HEK293 (cell line): ENCODE data around the gene TAF8.

Source experiments
- CTCF ChIA-PET: fragments of 350-600 bp; formaldehyde crosslinking; extraction: SDS; loops from one replicate; lab custom pipeline; 2021; ENCODE audit warnings: antibody characterized with exemption; lab: Yijun Ruan, JAX
- POLR2A ChIA-PET: fragments of 300-600 bp; formaldehyde crosslinking; extraction: SDS; loops from one replicate; lab custom pipeline; 2020; ENCODE audit warnings: antibody characterized with exemption, inconsistent platforms; lab: Yijun Ruan, JAX
- H3K27ac ChIP-seq: fragments of 200-500 bp; sonication (Bioruptor generic); 2 replicates; pipeline ENCODE4 v1.5.1; 2014; ENCODE audit warnings: low read depth, low read length, control low read depth, inconsistent platforms; ENCODE audit errors: extremely low read depth
- H3K36me3 ChIP-seq, 2 experiments: fragments of 200-500 bp in 1 of 2; sonication (Bioruptor generic) in 1 of 2; 1 replicate in 1 of 2; 2 replicates in 1 of 2; pipeline ENCODE4 v1.5.1; 2014 to 2017; ENCODE audit warnings: inconsistent platforms in 2 of 2, low read length in 2 of 2; ENCODE audit not compliant: control insufficient read depth in 2 of 2, insufficient read depth in 1 of 2
- H3K4me1 ChIP-seq: fragments of 200-500 bp; sonication (Bioruptor generic); 2 replicates; pipeline ENCODE4 v1.5.1; 2014; ENCODE audit warnings: mild to moderate bottlenecking, low read length, inconsistent platforms; ENCODE audit not compliant: control insufficient read depth, insufficient read depth
- H3K4me3 ChIP-seq: 2 replicates; pipeline ENCODE4 v1.5.1; 2011; ENCODE audit warnings: low read depth, mild to moderate bottlenecking, control low read depth, low read length, moderate library complexity
- H3K9me3 ChIP-seq: fragments of 200-500 bp; sonication (Bioruptor generic); 2 replicates; pipeline ENCODE4 v1.5.1; 2014; ENCODE audit warnings: low read depth, low read length, inconsistent platforms; ENCODE audit not compliant: control insufficient read depth, insufficient read depth
- CTCF ChIP-seq: fragments of 450-650 bp; formaldehyde crosslinking; IDR thresholded peaks from 2 replicates; pipeline ENCODE4 v1.5.1; 2016; ENCODE audit warnings: missing biosample characterization, missing genetic modification characterization
- EGR2 ChIP-seq: fragments of 450-650 bp; formaldehyde crosslinking; IDR thresholded peaks from 2 replicates; pipeline ENCODE4 v1.5.1; 2016; ENCODE audit warnings: low read depth, missing biosample characterization, missing genetic modification characterization
- HIC1 ChIP-seq: fragments of 450-650 bp; formaldehyde crosslinking; IDR thresholded peaks from 2 replicates; pipeline ENCODE4 v1.5.1; 2016; ENCODE audit warnings: missing biosample characterization, missing genetic modification characterization
- HOXD13 ChIP-seq: sonication (generic); formaldehyde crosslinking; IDR thresholded peaks from 2 replicates; pipeline ENCODE4 v1.8.0; 2022; ENCODE audit warnings: missing genetic modification reagents, borderline replicate concordance
- KLF10 ChIP-seq: fragments of 450-650 bp; IDR thresholded peaks from 2 replicates; pipeline ENCODE4 v1.5.1; 2018; ENCODE audit warnings: missing biosample characterization, mild to moderate bottlenecking, missing genetic modification characterization
- SP7 ChIP-seq: fragments of 450-650 bp; formaldehyde crosslinking; IDR thresholded peaks from 2 replicates; pipeline ENCODE4 v1.5.1; 2016; ENCODE audit warnings: missing biosample characterization, missing genetic modification characterization
- TSHZ1 ChIP-seq: fragments of 450-650 bp; formaldehyde crosslinking; IDR thresholded peaks from 2 replicates; pipeline ENCODE4 v1.5.1; 2016; ENCODE audit warnings: missing biosample characterization, missing genetic modification characterization, borderline replicate concordance
- ZBTB10 ChIP-seq: fragments of 450-650 bp; formaldehyde crosslinking; IDR thresholded peaks from 2 replicates; pipeline ENCODE4 v1.5.1; 2016; ENCODE audit warnings: missing biosample characterization, missing genetic modification characterization
- ZBTB17 ChIP-seq: fragments of 450-650 bp; formaldehyde crosslinking; IDR thresholded peaks from 2 replicates; pipeline ENCODE4 v1.5.1; 2016; ENCODE audit warnings: missing biosample characterization, missing genetic modification characterization
- ZBTB8A ChIP-seq: fragments of 450-650 bp; formaldehyde crosslinking; IDR thresholded peaks from 2 replicates; pipeline ENCODE4 v1.5.1; 2016; ENCODE audit warnings: missing biosample characterization, missing genetic modification characterization
- ZFP69B ChIP-seq: fragments of 450-650 bp; formaldehyde crosslinking; IDR thresholded peaks from 2 replicates; pipeline ENCODE4 v1.5.1; 2016; ENCODE audit warnings: missing biosample characterization, missing genetic modification characterization
- ZNF10 ChIP-seq: fragments of 450-650 bp; formaldehyde crosslinking; IDR thresholded peaks from 2 replicates; pipeline ENCODE4 v1.5.1; 2017; ENCODE audit warnings: missing biosample characterization, missing genetic modification characterization
- ZNF239 ChIP-seq: fragments of 450-650 bp; formaldehyde crosslinking; IDR thresholded peaks from 2 replicates; pipeline ENCODE4 v1.5.1; 2016; ENCODE audit warnings: missing biosample characterization, missing genetic modification characterization
- ZNF366 ChIP-seq: fragments of 450-650 bp; formaldehyde crosslinking; conservative IDR thresholded peaks from 2 replicates; pipeline ENCODE4 v1.5.1; 2016; ENCODE audit warnings: missing biosample characterization, missing genetic modification characterization
- ZNF391 ChIP-seq: fragments of 450-650 bp; formaldehyde crosslinking; IDR thresholded peaks from 2 replicates; pipeline ENCODE4 v1.5.1; 2016; ENCODE audit warnings: low read depth, missing biosample characterization, missing genetic modification characterization, borderline replicate concordance
- ZNF544 ChIP-seq: fragments of 450-650 bp; formaldehyde crosslinking; IDR thresholded peaks from 2 replicates; pipeline ENCODE4 v1.5.0; 2017; ENCODE audit warnings: missing biosample characterization, missing genetic modification characterization
- ZNF580 ChIP-seq: fragments of 450-650 bp; formaldehyde crosslinking; IDR thresholded peaks from 2 replicates; pipeline ENCODE4 v1.5.1; 2016; ENCODE audit warnings: missing biosample characterization, missing genetic modification characterization
- ZNF654 ChIP-seq: fragments of 450-650 bp; formaldehyde crosslinking; IDR thresholded peaks from 2 replicates; pipeline ENCODE4 v1.5.1; 2016; ENCODE audit warnings: low read depth, missing biosample characterization, missing genetic modification characterization
- ZNF660 ChIP-seq: fragments of 450-650 bp; IDR thresholded peaks from 2 replicates; pipeline ENCODE4 v1.5.1; 2018; ENCODE audit warnings: missing biosample characterization, mild to moderate bottlenecking, missing genetic modification characterization
- ZNF707 ChIP-seq: fragments of 450-650 bp; formaldehyde crosslinking; IDR thresholded peaks from 2 replicates; pipeline ENCODE4 v1.5.1; 2016; ENCODE audit warnings: missing biosample characterization, missing genetic modification characterization
- ZNF76 ChIP-seq: fragments of 450-650 bp; formaldehyde crosslinking; IDR thresholded peaks from 2 replicates; pipeline ENCODE4; 2016; ENCODE audit warnings: low read depth, missing biosample characterization, missing genetic modification characterization, borderline replicate concordance
- ZNF843 ChIP-seq: fragments of 450-650 bp; formaldehyde crosslinking; IDR thresholded peaks from 2 replicates; pipeline ENCODE4 v1.5.1; 2016; ENCODE audit warnings: missing biosample characterization, missing genetic modification characterization
- TF ChIP-seq, protein P1 (sequence below): fragments of 450-650 bp; formaldehyde crosslinking; IDR thresholded peaks from 2 replicates; pipeline ENCODE4 v1.5.1; 2016; ENCODE audit warnings: missing biosample characterization, missing genetic modification characterization
- TF ChIP-seq, protein P2 (sequence below): fragments of 450-650 bp; formaldehyde crosslinking; IDR thresholded peaks from 2 replicates; pipeline ENCODE4 v1.5.1; 2016; ENCODE audit warnings: missing biosample characterization, missing genetic modification characterization

Gene TAF8

DNA sequence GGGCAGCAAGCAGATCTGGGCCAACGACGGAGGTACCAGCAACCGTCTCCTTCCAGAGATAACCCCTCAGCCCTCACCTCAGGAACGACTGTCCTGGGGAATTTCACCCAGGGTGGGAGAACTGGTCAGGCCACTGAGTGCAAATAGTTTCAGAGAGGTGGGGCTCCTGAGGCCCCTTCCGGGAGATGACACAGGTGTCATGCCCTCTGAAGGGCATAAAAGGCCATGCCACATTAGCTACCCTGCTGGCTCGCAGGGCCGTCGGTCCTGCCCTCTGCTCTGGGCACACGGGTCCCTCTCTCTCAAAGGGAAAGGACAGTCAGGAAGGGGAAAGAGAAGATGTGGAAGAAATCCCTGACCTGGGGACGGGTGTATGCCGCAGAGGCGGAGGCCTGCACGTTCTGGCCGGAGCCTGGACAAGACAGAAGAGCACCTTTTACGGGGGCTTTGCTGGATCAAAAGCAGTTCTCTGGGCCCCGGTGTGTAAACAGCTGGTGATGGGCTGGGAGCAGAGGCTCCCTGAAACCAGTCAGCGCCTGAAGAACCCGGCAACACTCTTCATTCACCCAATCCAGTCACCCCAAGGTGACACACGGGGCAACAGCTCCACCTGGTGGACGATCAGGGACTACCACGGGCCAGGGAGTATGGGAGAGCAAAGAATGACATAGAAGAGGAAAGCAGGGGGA, 6.4 kb upstream of the TAF8 start:
- no peaks in the 10 kb centered on the region for H3K36me3 ChIP-seq
- no peak overlapping the region for H3K4me3 ChIP-seq
- ChIA-PET CTCF (interaction anchor here (0.6 to 10.0 kb wide), 80 partner anchors 9 to 829 kb away, joined by 3 to 192 read pairs (median 4); partner anchors contain the start of genes BYSL, CCND3, FRS3 and MED20), POLR2A (interaction anchor here (1.1 to 2.6 kb wide), 3 partner anchors 16 to 257 kb away, joined by 4 to 9 read pairs (median 5); partner anchors contain the start of genes BYSL and MED20)
- H3K9me3 ChIP-seq: no peaks in the 10 kb centered on the region
- peaks cover 18% of the 10 kb centered on the region for H3K4me1 ChIP-seq
- no peak overlapping the region for H3K27ac ChIP-seq
- TF ChIP-seq HOXD13 (CRISPR knock-in tag): no peak
- peak; percentile 93 for TF ChIP-seq CTCF (tag by site-specific recombination)
- no peak for TF ChIP-seq EGR2 (tag by site-specific recombination)
- no peak for TF ChIP-seq KLF10 (tag by site-specific recombination)
- TF ChIP-seq ZNF843 (tag by site-specific recombination): no peak
- TF ChIP-seq ZBTB10 (tag by site-specific recombination): peak; percentile 51; the same call in 1 of the 2 replicates
- TF ChIP-seq HIC1 (tag by site-specific recombination): no peak
- TF ChIP-seq, protein P1, sequence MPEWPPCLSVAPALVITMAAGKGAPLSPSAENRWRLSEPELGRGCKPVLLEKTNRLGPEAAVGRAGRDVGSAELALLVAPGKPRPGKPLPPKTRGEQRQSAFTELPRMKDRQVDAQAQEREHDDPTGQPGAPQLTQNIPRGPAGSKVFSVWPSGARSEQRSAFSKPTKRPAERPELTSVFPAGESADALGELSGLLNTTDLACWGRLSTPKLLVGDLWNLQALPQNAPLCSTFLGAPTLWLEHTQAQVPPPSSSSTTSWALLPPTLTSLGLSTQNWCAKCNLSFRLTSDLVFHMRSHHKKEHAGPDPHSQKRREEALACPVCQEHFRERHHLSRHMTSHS (tag by site-specific recombination): no peak
- no peak for TF ChIP-seq ZNF544
- TF ChIP-seq ZNF391 (tag by site-specific recombination): peak; percentile 32; the same call in 1 of the 2 replicates
- TF ChIP-seq ZNF10 (tag by site-specific recombination): 0 out of 2 replicates have a peak, but pooled peaks have one; percentile 13
- TF ChIP-seq ZFP69B (tag by site-specific recombination): no peak
- no peak for TF ChIP-seq ZNF707 (tag by site-specific recombination)
- TF ChIP-seq, protein P2, sequence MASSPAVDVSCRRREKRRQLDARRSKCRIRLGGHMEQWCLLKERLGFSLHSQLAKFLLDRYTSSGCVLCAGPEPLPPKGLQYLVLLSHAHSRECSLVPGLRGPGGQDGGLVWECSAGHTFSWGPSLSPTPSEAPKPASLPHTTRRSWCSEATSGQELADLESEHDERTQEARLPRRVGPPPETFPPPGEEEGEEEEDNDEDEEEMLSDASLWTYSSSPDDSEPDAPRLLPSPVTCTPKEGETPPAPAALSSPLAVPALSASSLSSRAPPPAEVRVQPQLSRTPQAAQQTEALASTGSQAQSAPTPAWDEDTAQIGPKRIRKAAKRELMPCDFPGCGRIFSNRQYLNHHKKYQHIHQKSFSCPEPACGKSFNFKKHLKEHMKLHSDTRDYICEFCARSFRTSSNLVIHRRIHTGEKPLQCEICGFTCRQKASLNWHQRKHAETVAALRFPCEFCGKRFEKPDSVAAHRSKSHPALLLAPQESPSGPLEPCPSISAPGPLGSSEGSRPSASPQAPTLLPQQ: 0 out of 2 replicates have a peak, but pooled peaks have one; percentile 60
- TF ChIP-seq ZNF239 (tag by site-specific recombination): no peak
- peak; percentile 57; the same call in 1 of the 2 replicates for TF ChIP-seq SP7 (tag by site-specific recombination)
- peak; percentile 36; the same call in 1 of the 2 replicates for TF ChIP-seq ZBTB8A (tag by site-specific recombination)
- 0 out of 2 replicates have a peak, but pooled peaks have one; percentile 28 for TF ChIP-seq ZNF76 (tag by site-specific recombination)
- no peak for TF ChIP-seq TSHZ1 (tag by site-specific recombination)
- no peak for TF ChIP-seq ZNF580 (tag by site-specific recombination)
- TF ChIP-seq ZNF654: peak; percentile 96
- TF ChIP-seq ZNF660: peak; percentile 87
- peak; percentile 73 for TF ChIP-seq ZBTB17
- TF ChIP-seq ZNF366 (tag by site-specific recombination): peak; percentile 68; the same call in 1 of the 2 replicates
